K562 (cell line): ENCODE measurements around the gene NYAP1. TPM values are rescaled to one million over a fixed set of nuclear protein-coding genes. Genes with fewer than 3 reads are reported as not detected.

Experiments used
- ASH1L ChIP-seq: fragments of 450-650 bp; IDR thresholded peaks from 2 replicates; pipeline ENCODE4 v1.6.1; 2018; ENCODE audit warnings: borderline replicate concordance, mild to moderate bottlenecking, low read depth; ENCODE audit not compliant: partially characterized antibody
- CBX1 ChIP-seq: sonication (generic); IDR thresholded peaks from 2 replicates; pipeline ENCODE4 v1.6.1; 2016; ENCODE audit warnings: antibody characterized with exemption, low read depth, mild to moderate bottlenecking
- FOXM1 ChIP-seq, 2 experiments: fragments of 450-650 bp in 1 of 2; sonication (generic) in 1 of 2; formaldehyde crosslinking in 1 of 2; IDR thresholded peaks; 2 replicates each; pipeline versions ENCODE4 v1.6.1 to v1.9.0; 2017 to 2022; ENCODE audit warnings: low read depth in 2 of 2, mild to moderate bottlenecking in 2 of 2, missing genetic modification reagents in 1 of 2, moderate library complexity in 1 of 2
- KDM1A ChIP-seq, 2 experiments: fragments of 450-650 bp; IDR thresholded peaks; 2 replicates each; pipeline ENCODE4 v1.6.1; 2016; ENCODE audit warnings: mild to moderate bottlenecking in 2 of 2
- LCOR ChIP-seq: sonication (generic); formaldehyde crosslinking; IDR thresholded peaks from 2 replicates; pipeline ENCODE4 v1.8.0; 2022; ENCODE audit warnings: mild to moderate bottlenecking, missing genetic modification reagents
- MBD2 ChIP-seq: sonication (generic); IDR thresholded peaks from 2 replicates; pipeline ENCODE4 v1.6.1; 2016; ENCODE audit warnings: low read depth, borderline replicate concordance
- MTA1 ChIP-seq: fragments of 450-650 bp; IDR thresholded peaks from 2 replicates; pipeline ENCODE4 v1.6.1; 2017; ENCODE audit warnings: borderline replicate concordance
- MTA2 ChIP-seq: fragments of 450-650 bp; IDR thresholded peaks from 2 replicates; pipeline ENCODE4 v1.6.1; 2016; ENCODE audit warnings: low read depth
- POLR2AphosphoS2 ChIP-seq: IDR thresholded peaks from 2 replicates; pipeline ENCODE4 v1.6.1; 2012; ENCODE audit warnings: low read length, improper control_type of control experiment
- TAF15 ChIP-seq: fragments of 200-400 bp; formaldehyde crosslinking; IDR thresholded peaks from 2 replicates; pipeline ENCODE4 v1.6.1; 2017; ENCODE audit warnings: mild to moderate bottlenecking, low read depth, low read length, moderate library complexity
- ZFPM2 ChIP-seq: fragments of 250-450 bp; sonication (Bioruptor Pico); IDR thresholded peaks from 2 replicates; pipeline ENCODE4 v1.5.1; 2022; ENCODE audit warnings: mild to moderate bottlenecking
- ZKSCAN8 ChIP-seq: fragments of 200-800 bp; sonication (Bioruptor generic); IDR thresholded peaks from 2 replicates; pipeline ENCODE4 v1.6.1; 2016; ENCODE audit warnings: missing genetic modification characterization, missing compliant biosample characterization
- ZNF133 ChIP-seq: fragments of 250-450 bp; sonication (Bioruptor Pico); IDR thresholded peaks from 2 replicates; pipeline ENCODE4 v1.4.0; 2020; ENCODE audit warnings: mild to moderate bottlenecking
- polyA plus RNA-seq, 8 experiments: library from polyadenylated mRNA; depleted of rRNA in 4 of 8; stranded (reverse) in 5 of 8; unstranded in 3 of 8; fragments of >200 nt; fragmentation: Nextera tagmentation in 2 of 8; fragmentation: Illumina TruSeq in 1 of 8; extraction: Ambion mirVana in 2 of 8; extraction: Trizol in 1 of 8; gene quantifications; 2 replicates each; pipeline versions ENCODE4 v1.2.1 to v1.2.3, GENCODE V29; 2011 to 2014; ENCODE audit warnings: inconsistent platforms in 1 of 8, missing spikeins in 1 of 8
- total RNA-seq, 7 experiments: library from RNA; depleted of rRNA in 6 of 7; stranded (reverse); fragments of >200 nt in 6 of 7; fragmentation: Illumina TruSeq in 2 of 7; extraction: Trizol in 2 of 7; gene quantifications; 2 replicates each; pipeline versions ENCODE4 v1.2.1 to v1.2.3, GENCODE V29; 2011 to 2021; ENCODE audit warnings: low replicate concordance in 1 of 7
- TF ChIP-seq, protein P1 (sequence below): IDR thresholded peaks from 2 replicates; pipeline ENCODE4 v1.6.1; 2011; ENCODE audit not compliant: insufficient read length; ENCODE audit errors: extremely low read depth
- TF ChIP-seq, protein P2 (sequence below), 2 experiments: fragments of 450-650 bp in 1 of 2; sonication (generic) in 1 of 2; formaldehyde crosslinking in 1 of 2; IDR thresholded peaks; 2 replicates each; pipeline versions ENCODE4 v1.7.1 to v1.9.0; 2016 to 2022; ENCODE audit warnings: inconsistent platforms in 1 of 2, mild to moderate bottlenecking in 1 of 2, missing genetic modification reagents in 1 of 2
- TF ChIP-seq, protein P3 (sequence below): fragments of 450-650 bp; conservative IDR thresholded peaks from 2 replicates; pipeline ENCODE4 v1.6.1; 2016; ENCODE audit warnings: missing genetic modification characterization, low read depth, mild to moderate bottlenecking, control low read depth, missing compliant biosample characterization

The NYAP1 gene
- total and polyA plus RNA-seq, 9 of the 15 experiments (the other 6 are each of a cell fraction or from before 2014, with no cell fraction given) = 0.11 to 0.88 (median 0.22) TPM; not detected in 2

DNA sequence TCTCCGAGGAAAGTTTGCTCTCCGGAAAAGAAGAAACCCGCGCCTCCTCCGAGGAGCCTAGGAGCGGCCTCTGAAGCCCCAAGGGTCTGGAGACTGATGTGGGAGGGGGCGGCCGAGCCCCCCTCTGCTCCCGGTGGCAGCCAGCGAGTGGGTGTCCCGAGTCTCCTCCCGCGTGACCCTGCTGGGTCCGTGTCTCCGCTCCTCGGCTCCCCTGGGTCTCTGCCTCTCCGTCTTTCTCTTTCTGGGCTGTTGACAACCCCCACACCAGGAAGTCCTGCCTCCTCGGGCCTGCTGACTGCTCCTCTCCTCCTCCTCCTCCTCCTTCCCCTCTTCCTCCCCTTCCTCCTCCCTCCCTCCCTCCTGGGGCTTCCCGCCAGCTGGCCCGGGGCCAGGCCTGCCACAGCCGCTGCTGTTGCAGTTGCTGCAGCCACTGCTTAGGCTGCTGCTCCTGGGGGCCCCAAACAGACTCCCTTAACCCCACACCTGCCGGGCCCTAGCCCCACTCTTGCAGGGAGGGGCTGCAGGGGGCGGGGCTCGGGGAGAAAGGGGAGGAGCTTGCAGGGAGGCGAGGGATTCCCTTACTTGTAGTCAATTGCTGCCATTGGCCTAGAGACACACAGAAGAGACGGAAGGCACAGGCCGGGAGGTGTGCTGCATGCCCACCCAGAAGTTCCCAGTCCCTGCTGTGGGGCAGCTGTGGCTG lies 4.6 kb upstream of the NYAP1 start, which contains the start of gene TSC22D4 (continued):
- TF ChIP-seq, protein P1, sequence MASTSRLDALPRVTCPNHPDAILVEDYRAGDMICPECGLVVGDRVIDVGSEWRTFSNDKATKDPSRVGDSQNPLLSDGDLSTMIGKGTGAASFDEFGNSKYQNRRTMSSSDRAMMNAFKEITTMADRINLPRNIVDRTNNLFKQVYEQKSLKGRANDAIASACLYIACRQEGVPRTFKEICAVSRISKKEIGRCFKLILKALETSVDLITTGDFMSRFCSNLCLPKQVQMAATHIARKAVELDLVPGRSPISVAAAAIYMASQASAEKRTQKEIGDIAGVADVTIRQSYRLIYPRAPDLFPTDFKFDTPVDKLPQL = no peak
- TF ChIP-seq KDM1A (IDR thresholded peaks at IDR 0.05) (peak; percentile 34 to 72; a peak in 3 of 4 replicates), ASH1L (peak; percentile 61), ZFPM2 (no peak), MBD2 (peak; percentile 62), LCOR (CRISPR knock-in tag) (peak; percentile 94), CBX1 (peak; percentile 84; the same call in 1 of the 2 replicates), ZKSCAN8 (CRISPR knock-in tag) (no peak), FOXM1 (IDR thresholded peaks at IDR 0.05; ENCODE audit: low read depth) (peak; percentile 66), FOXM1 (CRISPR knock-in tag; IDR thresholded peaks at IDR 0.05; ENCODE audit: low read depth) (no peak), POLR2AphosphoS2 (peak; percentile 39; the same call in 1 of the 2 replicates), MTA2 (peak; percentile 70), TAF15 (no peak), ZNF133 (CRISPR knock-in tag) (no peak), MTA1 (peak; percentile 94)
- TF ChIP-seq, protein P2, sequence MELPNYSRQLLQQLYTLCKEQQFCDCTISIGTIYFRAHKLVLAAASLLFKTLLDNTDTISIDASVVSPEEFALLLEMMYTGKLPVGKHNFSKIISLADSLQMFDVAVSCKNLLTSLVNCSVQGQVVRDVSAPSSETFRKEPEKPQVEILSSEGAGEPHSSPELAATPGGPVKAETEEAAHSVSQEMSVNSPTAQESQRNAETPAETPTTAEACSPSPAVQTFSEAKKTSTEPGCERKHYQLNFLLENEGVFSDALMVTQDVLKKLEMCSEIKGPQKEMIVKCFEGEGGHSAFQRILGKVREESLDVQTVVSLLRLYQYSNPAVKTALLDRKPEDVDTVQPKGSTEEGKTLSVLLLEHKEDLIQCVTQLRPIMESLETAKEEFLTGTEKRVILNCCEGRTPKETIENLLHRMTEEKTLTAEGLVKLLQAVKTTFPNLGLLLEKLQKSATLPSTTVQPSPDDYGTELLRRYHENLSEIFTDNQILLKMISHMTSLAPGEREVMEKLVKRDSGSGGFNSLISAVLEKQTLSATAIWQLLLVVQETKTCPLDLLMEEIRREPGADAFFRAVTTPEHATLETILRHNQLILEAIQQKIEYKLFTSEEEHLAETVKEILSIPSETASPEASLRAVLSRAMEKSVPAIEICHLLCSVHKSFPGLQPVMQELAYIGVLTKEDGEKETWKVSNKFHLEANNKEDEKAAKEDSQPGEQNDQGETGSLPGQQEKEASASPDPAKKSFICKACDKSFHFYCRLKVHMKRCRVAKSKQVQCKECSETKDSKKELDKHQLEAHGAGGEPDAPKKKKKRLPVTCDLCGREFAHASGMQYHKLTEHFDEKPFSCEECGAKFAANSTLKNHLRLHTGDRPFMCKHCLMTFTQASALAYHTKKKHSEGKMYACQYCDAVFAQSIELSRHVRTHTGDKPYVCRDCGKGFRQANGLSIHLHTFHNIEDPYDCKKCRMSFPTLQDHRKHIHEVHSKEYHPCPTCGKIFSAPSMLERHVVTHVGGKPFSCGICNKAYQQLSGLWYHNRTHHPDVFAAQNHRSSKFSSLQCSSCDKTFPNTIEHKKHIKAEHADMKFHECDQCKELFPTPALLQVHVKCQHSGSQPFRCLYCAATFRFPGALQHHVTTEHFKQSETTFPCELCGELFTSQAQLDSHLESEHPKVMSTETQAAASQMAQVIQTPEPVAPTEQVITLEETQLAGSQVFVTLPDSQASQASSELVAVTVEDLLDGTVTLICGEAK (IDR thresholded peaks at IDR 0.05) = peak; percentile 75
- TF ChIP-seq, protein P2 (CRISPR knock-in tag; IDR thresholded peaks at IDR 0.05) = no peak
- TF ChIP-seq, protein P3, sequence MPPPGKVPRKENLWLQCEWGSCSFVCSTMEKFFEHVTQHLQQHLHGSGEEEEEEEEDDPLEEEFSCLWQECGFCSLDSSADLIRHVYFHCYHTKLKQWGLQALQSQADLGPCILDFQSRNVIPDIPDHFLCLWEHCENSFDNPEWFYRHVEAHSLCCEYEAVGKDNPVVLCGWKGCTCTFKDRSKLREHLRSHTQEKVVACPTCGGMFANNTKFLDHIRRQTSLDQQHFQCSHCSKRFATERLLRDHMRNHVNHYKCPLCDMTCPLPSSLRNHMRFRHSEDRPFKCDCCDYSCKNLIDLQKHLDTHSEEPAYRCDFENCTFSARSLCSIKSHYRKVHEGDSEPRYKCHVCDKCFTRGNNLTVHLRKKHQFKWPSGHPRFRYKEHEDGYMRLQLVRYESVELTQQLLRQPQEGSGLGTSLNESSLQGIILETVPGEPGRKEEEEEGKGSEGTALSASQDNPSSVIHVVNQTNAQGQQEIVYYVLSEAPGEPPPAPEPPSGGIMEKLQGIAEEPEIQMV (tag) = no peak
